Measurements from ENCODE around the gene RNF10.

Gene RNF10

DNA sequence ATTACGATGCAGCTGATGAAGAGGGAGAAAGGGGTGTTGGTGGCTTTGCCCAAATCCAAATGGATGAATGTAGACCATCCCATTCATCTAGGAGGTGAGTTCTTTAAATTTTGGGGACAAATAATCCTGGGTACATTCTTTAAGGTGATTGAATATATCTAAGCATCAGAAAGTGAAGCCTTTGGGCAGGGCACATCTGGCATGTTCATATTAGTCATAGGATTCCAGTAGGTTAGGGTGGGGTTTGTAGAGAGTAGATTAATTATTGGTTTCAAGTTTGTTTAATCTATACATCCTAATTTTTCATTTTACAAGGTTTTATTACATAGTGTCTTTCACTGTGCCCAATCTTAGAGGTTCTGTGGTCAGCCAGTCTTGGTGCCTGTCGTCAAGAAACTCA is 23.4 kb downstream of the RNF10 start:
- TF ChIP-seq, protein P1, sequence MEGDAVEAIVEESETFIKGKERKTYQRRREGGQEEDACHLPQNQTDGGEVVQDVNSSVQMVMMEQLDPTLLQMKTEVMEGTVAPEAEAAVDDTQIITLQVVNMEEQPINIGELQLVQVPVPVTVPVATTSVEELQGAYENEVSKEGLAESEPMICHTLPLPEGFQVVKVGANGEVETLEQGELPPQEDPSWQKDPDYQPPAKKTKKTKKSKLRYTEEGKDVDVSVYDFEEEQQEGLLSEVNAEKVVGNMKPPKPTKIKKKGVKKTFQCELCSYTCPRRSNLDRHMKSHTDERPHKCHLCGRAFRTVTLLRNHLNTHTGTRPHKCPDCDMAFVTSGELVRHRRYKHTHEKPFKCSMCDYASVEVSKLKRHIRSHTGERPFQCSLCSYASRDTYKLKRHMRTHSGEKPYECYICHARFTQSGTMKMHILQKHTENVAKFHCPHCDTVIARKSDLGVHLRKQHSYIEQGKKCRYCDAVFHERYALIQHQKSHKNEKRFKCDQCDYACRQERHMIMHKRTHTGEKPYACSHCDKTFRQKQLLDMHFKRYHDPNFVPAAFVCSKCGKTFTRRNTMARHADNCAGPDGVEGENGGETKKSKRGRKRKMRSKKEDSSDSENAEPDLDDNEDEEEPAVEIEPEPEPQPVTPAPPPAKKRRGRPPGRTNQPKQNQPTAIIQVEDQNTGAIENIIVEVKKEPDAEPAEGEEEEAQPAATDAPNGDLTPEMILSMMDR (conservative IDR thresholded peaks at IDR 0.05; ENCODE audit: low read depth, low read length) = no peak
- no peak overlapping the region for H3K4me3 ChIP-seq (ENCODE audit: low read depth, low read length)
- DNase-seq (ENCODE audit: low read depth) = no peak

DNA sequence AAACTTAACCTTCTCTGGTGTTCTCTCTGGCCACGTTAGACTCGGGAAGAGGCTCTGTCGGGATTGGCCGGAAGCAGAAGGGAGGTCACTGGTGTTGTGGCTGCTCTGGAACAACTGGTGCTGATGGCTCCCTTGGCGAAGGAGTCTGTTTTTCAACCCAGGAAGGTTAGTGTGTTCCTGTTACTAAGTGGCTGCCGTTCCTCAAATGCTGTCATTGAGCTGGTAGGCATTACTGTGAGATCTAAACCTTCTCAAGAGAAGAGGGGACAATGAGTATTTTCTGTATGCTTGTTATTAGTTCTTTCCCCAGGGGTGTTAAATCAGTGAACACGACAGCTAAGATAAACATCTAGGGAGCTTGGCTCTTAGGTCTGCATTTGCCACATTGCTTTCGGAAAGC is 28.8 kb downstream of the RNF10 start:
- H3K4me3 ChIP-seq (ENCODE audit: low read depth, low read length) = no peak overlapping the region
- DNase-seq (ENCODE audit: low read depth) = no peak
- TF ChIP-seq, protein P1 (conservative IDR thresholded peaks at IDR 0.05; ENCODE audit: low read depth, low read length) = no peak

DNA sequence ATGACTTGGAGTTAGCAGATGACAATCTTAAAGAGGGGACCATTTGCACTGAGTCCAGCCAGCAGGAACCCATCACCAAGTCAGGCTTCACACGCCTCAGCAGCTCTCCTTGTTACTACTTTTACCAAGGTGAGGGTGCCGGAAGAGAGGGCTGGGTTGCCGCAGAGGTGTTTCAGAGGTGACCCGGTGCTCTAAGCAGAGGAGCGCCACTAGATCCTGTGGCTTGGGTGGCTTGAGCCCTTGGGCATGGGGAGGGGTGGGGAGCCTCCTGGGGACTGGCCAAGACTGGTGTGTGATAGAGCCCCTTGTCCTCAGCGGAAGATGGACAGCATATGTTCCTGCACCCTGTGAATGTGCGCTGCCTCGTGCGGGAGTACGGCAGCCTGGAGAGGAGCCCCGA is 29.3 kb downstream of the RNF10 start:
- DNase-seq (ENCODE audit: low read depth) = no peak
- TF ChIP-seq, protein P1 (conservative IDR thresholded peaks at IDR 0.05; ENCODE audit: low read depth, low read length) = no peak
- H3K4me3 ChIP-seq (ENCODE audit: low read depth, low read length) = no peak overlapping the region

DNA sequence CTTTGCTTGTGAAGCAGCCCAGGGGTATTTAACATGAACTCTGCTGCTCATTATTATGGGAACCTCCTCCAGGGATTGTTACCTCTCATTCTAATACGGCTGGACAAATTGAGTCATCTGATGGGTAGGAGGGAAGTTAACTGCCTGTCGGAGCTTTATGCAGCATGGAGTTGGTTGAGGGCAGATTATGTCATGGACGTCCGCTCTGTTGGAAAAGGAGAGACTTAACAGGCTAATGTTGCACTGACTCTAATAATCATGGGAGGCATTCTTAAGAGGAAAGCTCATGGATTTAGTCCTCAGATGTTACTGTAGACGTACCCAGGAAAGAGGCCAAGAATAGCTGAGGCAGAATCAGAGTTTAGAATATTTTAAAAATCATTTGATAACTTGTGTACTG is 37.1 kb downstream of the RNF10 start:
- TF ChIP-seq, protein P1 (conservative IDR thresholded peaks at IDR 0.05; ENCODE audit: low read depth, low read length) = no peak
- DNase-seq (ENCODE audit: low read depth) = peak; percentile 33
- no peak overlapping the region for H3K4me3 ChIP-seq (ENCODE audit: low read depth, low read length)

DNA sequence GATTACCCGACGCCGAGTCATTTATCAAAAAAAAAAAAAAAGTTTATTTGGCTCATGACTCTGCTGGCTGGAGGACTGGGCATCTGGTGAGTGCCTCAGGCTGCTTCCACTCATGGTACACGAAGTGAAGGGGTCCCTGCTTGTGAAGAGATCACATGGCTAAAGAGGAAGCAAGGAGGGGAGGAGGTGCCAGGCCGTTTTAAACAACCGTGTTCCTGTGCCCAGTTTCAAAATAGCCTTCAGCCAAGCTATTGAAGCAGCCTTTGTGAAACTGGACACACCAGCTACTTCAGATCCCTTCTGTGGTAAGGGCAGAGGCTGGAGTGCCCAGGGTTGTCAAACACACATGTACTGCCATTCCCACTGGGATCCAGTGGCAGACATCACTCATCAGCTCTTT is 39.4 kb downstream of the RNF10 start:
- no peak for DNase-seq (ENCODE audit: low read depth)
- TF ChIP-seq, protein P1 (conservative IDR thresholded peaks at IDR 0.05; ENCODE audit: low read depth, low read length) = no peak
- no peak overlapping the region for H3K4me3 ChIP-seq (ENCODE audit: low read depth, low read length)

DNA sequence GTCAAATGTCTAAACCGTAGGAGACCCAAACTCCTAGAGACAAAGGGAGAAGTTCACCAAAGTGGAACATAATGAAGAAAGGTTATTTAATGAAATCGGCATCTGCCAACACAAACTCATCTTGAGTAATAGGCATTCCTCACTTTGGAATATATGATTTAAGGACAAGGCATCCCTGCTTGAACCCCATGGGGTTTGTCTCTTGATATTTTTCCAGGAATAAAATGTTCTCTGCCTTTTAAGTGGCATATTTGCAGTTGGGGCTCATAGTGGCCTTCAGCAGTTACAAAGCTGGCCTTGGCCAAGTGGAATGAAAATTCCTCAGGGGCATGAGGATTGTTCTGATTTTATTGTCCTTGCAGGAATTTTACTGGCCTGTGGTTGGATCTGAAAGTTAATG is 40.0 kb downstream of the RNF10 start:
- no peak for DNase-seq (ENCODE audit: low read depth)
- TF ChIP-seq, protein P1 (conservative IDR thresholded peaks at IDR 0.05; ENCODE audit: low read depth, low read length) = no peak

DNA sequence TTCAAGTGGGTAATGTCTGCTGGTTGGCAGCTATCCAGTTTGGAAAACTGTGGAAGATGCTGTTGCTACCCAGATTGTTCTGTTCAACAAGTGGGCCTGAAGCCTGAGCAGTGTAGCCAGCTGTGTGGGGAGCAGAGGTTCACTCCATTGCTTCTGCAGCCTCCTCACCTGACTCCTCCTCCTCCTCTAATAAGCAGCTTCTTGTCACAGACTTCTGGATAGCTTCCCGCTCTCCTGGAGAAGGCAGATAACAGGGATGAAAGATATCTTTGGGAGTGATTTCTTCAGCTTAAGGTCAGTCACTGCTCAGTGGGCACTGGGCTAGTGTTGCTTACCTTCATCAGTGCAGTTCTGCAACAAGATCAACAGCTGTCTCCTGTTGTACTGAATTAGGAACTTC is 45.0 kb downstream of the RNF10 start:
- TF ChIP-seq, protein P1 (conservative IDR thresholded peaks at IDR 0.05; ENCODE audit: low read depth, low read length) = no peak
- no peak for DNase-seq (ENCODE audit: low read depth)
- H3K4me3 ChIP-seq (ENCODE audit: low read depth, low read length) = no peak overlapping the region

More for the DNA sequence above, 40.0 kb downstream of the RNF10 start:
- H3K4me3 ChIP-seq (ENCODE audit: low read depth, low read length) = no peak overlapping the region
